K562 (cell line): Measurements from ENCODE around the gene KCNC3. TPM values are rescaled to one million over a fixed set of nuclear protein-coding genes. Genes with fewer than 3 reads are reported as not detected.

Experiments used
- CBX1 ChIP-seq: sonication (generic); IDR thresholded peaks from 2 replicates; pipeline ENCODE4 v1.6.1; 2016; ENCODE audit warnings: antibody characterized with exemption, low read depth, mild to moderate bottlenecking
- CTBP1 ChIP-seq: fragments of 450-650 bp; IDR thresholded peaks from 2 replicates; pipeline ENCODE4 v1.6.1; 2016; ENCODE audit warnings: borderline replicate concordance
- EGR1 ChIP-seq: fragments of 450-650 bp; conservative IDR thresholded peaks from 2 replicates; pipeline ENCODE4 v1.6.1; 2017; ENCODE audit warnings: mild to moderate bottlenecking
- FOXK1 ChIP-seq: sonication (generic); formaldehyde crosslinking; IDR thresholded peaks from 2 replicates; pipeline ENCODE4 v1.8.0; 2022; ENCODE audit warnings: missing genetic modification reagents, mild to moderate bottlenecking, borderline replicate concordance
- FOXO4 ChIP-seq: fragments of 450-650 bp; formaldehyde crosslinking; IDR thresholded peaks from 2 replicates; pipeline ENCODE4 v1.4.0; 2020; ENCODE audit warnings: mild to moderate bottlenecking, moderate library complexity
- GATAD2B ChIP-seq: fragments of 450-650 bp; IDR thresholded peaks from 2 replicates; pipeline ENCODE4 v1.6.1; 2017; ENCODE audit warnings: mild to moderate bottlenecking, borderline replicate concordance
- HCFC1 ChIP-seq: IDR thresholded peaks from 2 replicates; pipeline ENCODE4 v1.6.1; 2012; ENCODE audit warnings: low read depth, low read length, improper control_type of control experiment
- LEF1 ChIP-seq: fragments of 450-650 bp; IDR thresholded peaks from 2 replicates; pipeline ENCODE4 v1.6.1; 2016; ENCODE audit warnings: mild to moderate bottlenecking
- MAX ChIP-seq: sonication (generic); formaldehyde crosslinking; IDR thresholded peaks from 2 replicates; pipeline ENCODE4 v1.9.0; 2022; ENCODE audit warnings: mild to moderate bottlenecking, missing genetic modification reagents
- PHF20 ChIP-seq: fragments of 450-650 bp; IDR thresholded peaks from 2 replicates; pipeline ENCODE4 v1.6.1; 2018; ENCODE audit not compliant: partially characterized antibody
- PTBP1 ChIP-seq: fragments of 200-400 bp; formaldehyde crosslinking; IDR thresholded peaks from 2 replicates; pipeline ENCODE4 v1.6.1; 2017; ENCODE audit warnings: low read depth, low read length
- TCF15 ChIP-seq: fragments of 250-450 bp; sonication (Bioruptor Pico); IDR thresholded peaks from 2 replicates; pipeline ENCODE4 v1.8.0; 2022; ENCODE audit warnings: moderate library complexity, mild to moderate bottlenecking, inconsistent platforms
- YBX1 ChIP-seq: fragments of 450-650 bp; IDR thresholded peaks from 2 replicates; pipeline ENCODE4 v1.7.1; 2016; ENCODE audit warnings: mild to moderate bottlenecking
- ZBTB2 ChIP-seq: fragments of 450-650 bp; IDR thresholded peaks from 2 replicates; pipeline ENCODE4 v1.6.1; 2016; ENCODE audit warnings: antibody characterized with exemption
- ZFP30 ChIP-seq: fragments of 250-450 bp; sonication (Bioruptor Pico); IDR thresholded peaks from 2 replicates; pipeline ENCODE4 v1.8.0; 2022; ENCODE audit warnings: moderate library complexity, mild to moderate bottlenecking, inconsistent platforms, borderline replicate concordance
- ZNF324 ChIP-seq: fragments of 250-450 bp; sonication (Bioruptor Pico); IDR thresholded peaks from 2 replicates; pipeline ENCODE4 v1.4.0; 2020; ENCODE audit warnings: mild to moderate bottlenecking
- ZNF512 ChIP-seq: IDR thresholded peaks from 2 replicates; pipeline ENCODE4 v1.6.1; 2016; ENCODE audit warnings: missing genetic modification characterization, missing compliant biosample characterization
- ZNF592 ChIP-seq: fragments of 450-650 bp; IDR thresholded peaks from 2 replicates; pipeline ENCODE4 v1.6.1; 2017; ENCODE audit warnings: antibody characterized with exemption, mild to moderate bottlenecking
- ZNF785 ChIP-seq: fragments of 250-450 bp; sonication (Bioruptor Pico); IDR thresholded peaks from 2 replicates; pipeline ENCODE4 v1.4.0; 2020; ENCODE audit warnings: mild to moderate bottlenecking
- polyA plus RNA-seq, 8 experiments: library from polyadenylated mRNA; depleted of rRNA in 4 of 8; stranded (reverse) in 5 of 8; unstranded in 3 of 8; fragments of >200 nt; fragmentation: Nextera tagmentation in 2 of 8; fragmentation: Illumina TruSeq in 1 of 8; extraction: Ambion mirVana in 2 of 8; extraction: Trizol in 1 of 8; gene quantifications; 2 replicates each; pipeline versions ENCODE4 v1.2.1 to v1.2.3, GENCODE V29; 2011 to 2014; ENCODE audit warnings: inconsistent platforms in 1 of 8, missing spikeins in 1 of 8
- total RNA-seq, 7 experiments: library from RNA; depleted of rRNA in 6 of 7; stranded (reverse); fragments of >200 nt in 6 of 7; fragmentation: Illumina TruSeq in 2 of 7; extraction: Trizol in 2 of 7; gene quantifications; 2 replicates each; pipeline versions ENCODE4 v1.2.1 to v1.2.3, GENCODE V29; 2011 to 2021; ENCODE audit warnings: low replicate concordance in 1 of 7

Gene KCNC3
- total and polyA plus RNA-seq, 9 of the 15 experiments (the other 6 are each of a cell fraction or from before 2014, with no cell fraction given) = 0.03 to 26.2 (median 2.0) TPM

- TF ChIP-seq ZFP30 (CRISPR knock-in tag) = no peak
- no peak for TF ChIP-seq ZNF512 (tag)
- TF ChIP-seq ZNF592 = no peak
- peak; percentile 34; the same call in 1 of the 2 replicates for TF ChIP-seq MAX (CRISPR knock-in tag)
- 0 out of 2 replicates have a peak, but pooled peaks have one; percentile 12 for TF ChIP-seq CBX1
- peak; percentile 55; the same call in 1 of the 2 replicates for TF ChIP-seq LEF1
- TF ChIP-seq PTBP1 = no peak
- TF ChIP-seq FOXO4 = no peak
- TF ChIP-seq HCFC1 = peak; percentile 92
- peak; percentile 95; the same call in 1 of the 2 replicates for TF ChIP-seq FOXK1 (CRISPR knock-in tag)
- peak; percentile 52 for TF ChIP-seq EGR1
- TF ChIP-seq TCF15 (CRISPR knock-in tag) = no peak
- TF ChIP-seq ZNF324 (CRISPR knock-in tag) = no peak
- TF ChIP-seq ZNF785 = no peak
- no peak for TF ChIP-seq YBX1
- 0 out of 2 replicates have a peak, but pooled peaks have one; percentile 14 for TF ChIP-seq ZBTB2
- no peak for TF ChIP-seq GATAD2B
- TF ChIP-seq PHF20 = peak; percentile 70
- peak; percentile 44; the same call in 1 of the 2 replicates for TF ChIP-seq CTBP1
These were observed 47.2 kb upstream of the KCNC3 start, which contains the start of gene NR1H2 (continued) for GRCh38 chr19:50376166-50377050.
